ENCODE measurements around the gene TRIAP1.

Gene TRIAP1

GRCh38 chr12:120438495-120439198 is 7.5 kb downstream of the TRIAP1 start:
- Histone ChIP-seq H3K27me3 (0 out of 2 replicates have a peak, but pooled peaks cover 4% of the 10 kb centered on the region), H3K4me3 (ENCODE audit: low read depth, low read length) (peak overlapping the region; percentile 84), H3K4me1 (peaks cover 3% of the 10 kb centered on the region), H3K36me3 (peaks cover 27% of the 10 kb centered on the region), H3K9me3 (no peaks in the 10 kb centered on the region)
- no peak for DNase-seq
- TF ChIP-seq, protein P1, sequence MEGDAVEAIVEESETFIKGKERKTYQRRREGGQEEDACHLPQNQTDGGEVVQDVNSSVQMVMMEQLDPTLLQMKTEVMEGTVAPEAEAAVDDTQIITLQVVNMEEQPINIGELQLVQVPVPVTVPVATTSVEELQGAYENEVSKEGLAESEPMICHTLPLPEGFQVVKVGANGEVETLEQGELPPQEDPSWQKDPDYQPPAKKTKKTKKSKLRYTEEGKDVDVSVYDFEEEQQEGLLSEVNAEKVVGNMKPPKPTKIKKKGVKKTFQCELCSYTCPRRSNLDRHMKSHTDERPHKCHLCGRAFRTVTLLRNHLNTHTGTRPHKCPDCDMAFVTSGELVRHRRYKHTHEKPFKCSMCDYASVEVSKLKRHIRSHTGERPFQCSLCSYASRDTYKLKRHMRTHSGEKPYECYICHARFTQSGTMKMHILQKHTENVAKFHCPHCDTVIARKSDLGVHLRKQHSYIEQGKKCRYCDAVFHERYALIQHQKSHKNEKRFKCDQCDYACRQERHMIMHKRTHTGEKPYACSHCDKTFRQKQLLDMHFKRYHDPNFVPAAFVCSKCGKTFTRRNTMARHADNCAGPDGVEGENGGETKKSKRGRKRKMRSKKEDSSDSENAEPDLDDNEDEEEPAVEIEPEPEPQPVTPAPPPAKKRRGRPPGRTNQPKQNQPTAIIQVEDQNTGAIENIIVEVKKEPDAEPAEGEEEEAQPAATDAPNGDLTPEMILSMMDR (IDR thresholded peaks at IDR 0.05; ENCODE audit: low read depth, low read length), result no peak

- H3K4me1 ChIP-seq, result peaks cover 3% of the 10 kb centered on the region
- peak within 1 kb of the TSS; percentile 84 for H3K4me3 ChIP-seq (ENCODE audit: low read depth, low read length)
- TF ChIP-seq, protein P1 (IDR thresholded peaks at IDR 0.05; ENCODE audit: low read depth, low read length), result peak; percentile 21; the same call in 1 of the 2 replicates
- H3K36me3 ChIP-seq, result peaks cover 21% of the 10 kb centered on the region
- 0 out of 2 replicates have a peak, but pooled peaks cover 4% of the 10 kb centered on the region for H3K27me3 ChIP-seq
- H3K9me3 ChIP-seq, result no peaks in the 10 kb centered on the region
- peak; percentile 98 for DNase-seq
Measured at GRCh38 chr12:120437735-120438494, 8.3 kb downstream of the TRIAP1 start, which contains the start of gene COX6A1. Gene COX6A1, plus strand, starts transcription at chr12:120438113. Its CDS starts 14 bp downstream, at chr12:120438127.

DNA sequence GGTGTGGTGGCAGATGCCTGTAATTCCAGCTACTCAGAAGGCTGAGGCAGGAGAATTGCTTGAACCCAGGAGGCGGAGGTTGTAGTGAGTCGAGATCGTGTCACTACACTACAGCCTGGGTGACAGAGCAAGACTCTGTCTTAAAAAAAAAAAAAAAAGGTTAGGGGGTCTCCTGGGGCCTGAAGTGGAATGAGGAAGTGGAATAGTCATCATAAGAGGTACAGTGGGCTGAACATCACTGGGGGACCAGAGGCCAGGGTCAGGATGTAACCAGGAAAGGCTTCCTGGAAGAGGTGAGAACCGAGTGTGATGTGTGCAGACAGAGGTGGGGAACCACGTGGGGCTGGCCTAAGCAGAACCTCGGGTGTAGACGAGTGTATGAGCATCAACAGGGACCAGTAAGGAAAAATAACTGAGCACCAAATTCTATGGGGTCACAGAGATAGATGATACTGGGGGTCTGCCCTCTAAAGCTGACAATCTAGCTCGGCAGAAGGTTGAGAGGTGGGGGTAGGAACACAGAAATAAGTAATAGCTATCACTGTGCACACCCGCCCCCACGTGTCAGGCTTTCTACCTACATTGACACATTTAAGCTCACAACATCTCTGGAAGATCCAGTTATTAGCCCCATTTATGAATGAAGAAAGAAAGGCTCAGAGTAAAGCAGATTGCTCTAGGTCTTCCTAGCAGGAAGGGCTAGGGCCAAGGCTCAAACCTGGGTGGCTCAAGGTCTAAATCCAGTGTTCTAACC is 13.2 kb downstream of the TRIAP1 start:
- Histone ChIP-seq H3K4me1 (no peaks in the 10 kb centered on the region), H3K9me3 (no peaks in the 10 kb centered on the region), H3K27me3 (0 out of 2 replicates have a peak, but pooled peaks cover 4% of the 10 kb centered on the region), H3K4me3 (ENCODE audit: low read depth, low read length) (no peak overlapping the region), H3K36me3 (no peaks in the 10 kb centered on the region)
- DNase-seq, result no peak
- TF ChIP-seq, protein P1 (IDR thresholded peaks at IDR 0.05; ENCODE audit: low read depth, low read length), result no peak

- H3K4me3 ChIP-seq (ENCODE audit: low read depth, low read length), result no peak overlapping the region
- no peaks in the 10 kb centered on the region for H3K4me1 ChIP-seq
- DNase-seq, result no peak
- no peaks in the 10 kb centered on the region for H3K9me3 ChIP-seq
- TF ChIP-seq, protein P1 (IDR thresholded peaks at IDR 0.05; ENCODE audit: low read depth, low read length), result no peak
- H3K27me3 ChIP-seq, result no peaks in the 10 kb centered on the region
- no peaks in the 10 kb centered on the region for H3K36me3 ChIP-seq
Measured at GRCh38 chr12:120429368-120429767, 16.8 kb downstream of the TRIAP1 start.

DNA sequence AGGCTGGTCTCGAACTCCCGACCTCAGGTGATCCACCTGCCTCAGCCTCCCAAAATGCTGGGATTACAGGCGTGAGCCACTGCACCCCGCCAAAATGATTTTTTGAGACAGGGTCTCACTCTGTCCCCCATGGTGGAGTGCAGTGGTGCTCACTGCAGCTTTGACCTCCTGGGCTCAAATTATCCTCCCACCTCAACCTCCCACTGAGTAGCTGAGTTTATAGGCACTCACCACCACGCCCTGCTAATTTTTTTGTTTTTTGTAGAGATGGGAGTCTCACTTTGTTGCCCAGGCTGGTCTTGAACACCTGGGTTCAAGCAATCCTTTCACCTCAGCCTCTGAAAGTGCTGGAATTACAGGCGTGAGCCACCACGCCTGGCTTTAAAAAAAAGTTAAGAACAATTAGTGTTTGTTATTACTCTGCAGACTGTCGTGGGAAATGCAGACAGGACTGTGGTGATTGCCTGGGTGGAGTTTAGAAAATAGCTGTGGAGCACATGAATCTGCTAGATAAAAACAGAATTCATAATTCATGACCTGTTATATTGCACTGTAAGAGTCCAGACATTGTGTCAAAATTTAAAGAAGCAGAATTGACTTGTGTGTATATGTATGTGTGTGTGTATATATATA is 17.5 kb downstream of the TRIAP1 start:
- TF ChIP-seq, protein P1 (IDR thresholded peaks at IDR 0.05; ENCODE audit: low read depth, low read length), result no peak
- H3K27me3 ChIP-seq, result no peaks in the 10 kb centered on the region
- no peaks in the 10 kb centered on the region for H3K4me1 ChIP-seq
- no peak for DNase-seq
- no peaks in the 10 kb centered on the region for H3K36me3 ChIP-seq
- no peaks in the 10 kb centered on the region for H3K9me3 ChIP-seq
- no peak overlapping the region for H3K4me3 ChIP-seq (ENCODE audit: low read depth, low read length)

All from BE2C (cell line).